Body of pancreas (tissue), 4 donors: Measurements from ENCODE around the gene GLT6D1.

Source experiments
- CTCF ChIP-seq, 7 experiments: fragments of 450-650 bp in 4 of 7; fragments of 200-600 bp in 3 of 7; sonication (generic) in 3 of 7; IDR thresholded peaks; one replicate each; pipeline ENCODE4 v1.5.1; 2016 to 2019; ENCODE audit warnings: antibody characterized with exemption in 7 of 7
- POLR2A ChIP-seq, 3 donors: fragments of 450-650 bp; IDR thresholded peaks; one replicate each; pipeline ENCODE4 v1.6.1; 2016; ENCODE audit warnings: antibody characterized with exemption in 3 of 3, mild to moderate bottlenecking in 2 of 3

- TF ChIP-seq CTCF (IDR thresholded peaks at IDR 0.05): no peak
- no peak for TF ChIP-seq POLR2A (IDR thresholded peaks at IDR 0.05)
Observed at GRCh38 chr9:135676891-135677290, 37.6 kb upstream of the GLT6D1 start.
